H9 (cell line): ENCODE data around the gene FXYD7. TPM values are rescaled to one million over a fixed set of nuclear protein-coding genes. Genes with fewer than 3 reads are reported as not detected.

Experiments
- DNase-seq: peaks from one replicate; pipeline ENCODE4 v3.0.0-alpha.2; 2017
- H2AFZ ChIP-seq: one replicate; pipeline ENCODE4 v1.6.1; 2013; ENCODE audit warnings: mild to moderate bottlenecking, low read length, control low read depth, moderate library complexity
- H2AK5ac ChIP-seq: 2 replicates; pipeline ENCODE4 v1.6.1; 2013; ENCODE audit warnings: low read length, control low read depth, mixed read lengths; ENCODE audit not compliant: insufficient read length
- H2BK120ac ChIP-seq: one replicate; pipeline ENCODE4 v1.6.1; 2013; ENCODE audit warnings: low read depth, mild to moderate bottlenecking, low read length, control low read depth, inconsistent platforms; ENCODE audit not compliant: poor library complexity, severe bottlenecking
- H2BK12ac ChIP-seq: 2 replicates; pipeline ENCODE4 v1.6.1; 2013; ENCODE audit warnings: low read length, control low read depth, mixed read lengths, low read depth; ENCODE audit not compliant: insufficient read length
- H2BK15ac ChIP-seq: 2 replicates; pipeline ENCODE4 v1.6.1; 2013; ENCODE audit warnings: low read depth, low read length, control low read depth
- H2BK20ac ChIP-seq: one replicate; pipeline ENCODE4 v1.6.1; 2013; ENCODE audit warnings: low read depth, mild to moderate bottlenecking, low read length, control low read depth, inconsistent platforms; ENCODE audit not compliant: poor library complexity, severe bottlenecking
- H2BK5ac ChIP-seq: 2 replicates; pipeline ENCODE4 v1.6.1; 2013; ENCODE audit warnings: low read length, control low read depth, mixed read lengths; ENCODE audit not compliant: insufficient read length
- H3K14ac ChIP-seq: 2 replicates; pipeline ENCODE4 v1.6.1; 2013; ENCODE audit warnings: low read length, control low read depth; ENCODE audit not compliant: insufficient read depth
- H3K18ac ChIP-seq: 2 replicates; pipeline ENCODE4 v1.6.1; 2013; ENCODE audit warnings: low read depth, mild to moderate bottlenecking, mixed read lengths, low read length, control low read depth; ENCODE audit not compliant: insufficient read length
- H3K23ac ChIP-seq: 2 replicates; pipeline ENCODE4 v1.6.1; 2013; ENCODE audit warnings: low read length, control low read depth, mixed read lengths, low read depth; ENCODE audit not compliant: insufficient read length
- H3K23me2 ChIP-seq: 2 replicates; pipeline ENCODE4 v1.6.1; 2013; ENCODE audit warnings: low read depth, mild to moderate bottlenecking, mixed read lengths, low read length, control low read depth; ENCODE audit not compliant: insufficient read length, poor library complexity, severe bottlenecking
- H3K27ac ChIP-seq: 2 replicates; pipeline ENCODE4 v1.5.1; 2013; ENCODE audit warnings: low read length, control low read depth, mixed read lengths, low read depth; ENCODE audit not compliant: insufficient read length
- H3K27me3 ChIP-seq: 2 replicates; pipeline ENCODE4 v1.6.1; 2013; ENCODE audit warnings: low read length, control low read depth, inconsistent platforms; ENCODE audit not compliant: insufficient read depth
- H3K4ac ChIP-seq: 2 replicates; pipeline ENCODE4 v1.6.1; 2013; ENCODE audit warnings: low read depth, mild to moderate bottlenecking, control low read depth, inconsistent platforms, low read length, moderate library complexity
- H3K4me1 ChIP-seq: 2 replicates; pipeline ENCODE4 v1.6.1; 2013; ENCODE audit warnings: low read length, control low read depth, inconsistent platforms; ENCODE audit not compliant: insufficient read depth
- H3K4me2 ChIP-seq: 2 replicates; pipeline ENCODE4 v1.6.1; 2013; ENCODE audit warnings: low read length, control low read depth, mixed read lengths; ENCODE audit not compliant: insufficient read length, insufficient read depth
- H3K56ac ChIP-seq: 2 replicates; pipeline ENCODE4 v1.6.1; 2013; ENCODE audit warnings: low read depth, mild to moderate bottlenecking, mixed read lengths, low read length, control low read depth; ENCODE audit not compliant: insufficient read length
- H3K79me1 ChIP-seq: 2 replicates; pipeline ENCODE4 v1.6.1; 2013; ENCODE audit warnings: low read depth, mild to moderate bottlenecking, moderate library complexity, low read length, control low read depth, inconsistent platforms; ENCODE audit not compliant: insufficient read depth, poor library complexity, severe bottlenecking
- H3K79me2 ChIP-seq: 2 replicates; pipeline ENCODE4 v1.6.1; 2013; ENCODE audit warnings: low read length, control low read depth, inconsistent platforms; ENCODE audit not compliant: insufficient read depth
- H3K9ac ChIP-seq: 2 replicates; pipeline ENCODE4 v1.6.1; 2013; ENCODE audit warnings: low read length, control low read depth, mixed read lengths; ENCODE audit not compliant: insufficient read length; ENCODE audit errors: extremely low read depth
- H3K9me3 ChIP-seq: one replicate; pipeline ENCODE4 v1.6.1; 2013; ENCODE audit warnings: low read depth, low read length, inconsistent platforms; ENCODE audit not compliant: control insufficient read depth
- H3T11ph ChIP-seq: one replicate; pipeline ENCODE4 v1.6.1; 2013; ENCODE audit warnings: mild to moderate bottlenecking, low read length, control low read depth, inconsistent platforms
- H4K20me1 ChIP-seq: one replicate; pipeline ENCODE4 v1.6.1; 2013; ENCODE audit not compliant: control insufficient read depth, insufficient read length, insufficient read depth
- H4K5ac ChIP-seq: 2 replicates; pipeline ENCODE4 v1.6.1; 2013; ENCODE audit warnings: low read depth, mild to moderate bottlenecking, mixed read lengths, low read length, control low read depth; ENCODE audit not compliant: insufficient read length
- H4K8ac ChIP-seq: replicated peaks from 2 replicates; pipeline ENCODE4 v1.6.1; 2013; ENCODE audit warnings: low read length, control low read depth, mixed read lengths, low read depth; ENCODE audit not compliant: insufficient read length
- H4K91ac ChIP-seq: 2 replicates; pipeline ENCODE4 v1.6.1; 2013; ENCODE audit warnings: low read depth, mild to moderate bottlenecking, moderate library complexity, mixed read lengths, low read length, control low read depth; ENCODE audit not compliant: insufficient read length
- H3K27ac Mint-ChIP-seq, 3 experiments: 2 replicates in 2 of 3; 3 replicates in 1 of 3; pipeline ENCODE4 v1.8.0; 2020 to 2021; ENCODE audit warnings: mixed read lengths in 3 of 3, mild to moderate bottlenecking in 1 of 3, moderate library complexity in 1 of 3
- H3K27me3 Mint-ChIP-seq: 2 replicates; pipeline ENCODE4 v1.8.0; 2021; ENCODE audit warnings: low read depth, mild to moderate bottlenecking, moderate library complexity, mixed read lengths
- H3K36me3 Mint-ChIP-seq, 3 experiments: 2 replicates in 2 of 3; 3 replicates in 1 of 3; pipeline ENCODE4 v1.8.0; 2020 to 2021; ENCODE audit warnings: low read depth in 3 of 3, mixed read lengths in 3 of 3; ENCODE audit not compliant: insufficient read depth in 1 of 3
- H3K4me1 Mint-ChIP-seq, 2 experiments: 2 replicates each; pipeline ENCODE4 v1.8.0; 2020; ENCODE audit warnings: mixed read lengths in 2 of 2
- H3K4me3 Mint-ChIP-seq, 2 experiments: 2 replicates in 1 of 2; 3 replicates in 1 of 2; pipeline ENCODE4 v1.8.0; 2020 to 2021; ENCODE audit warnings: mild to moderate bottlenecking in 2 of 2, mixed read lengths in 2 of 2, moderate library complexity in 1 of 2
- H3K9me3 Mint-ChIP-seq, 2 experiments: 2 replicates in 1 of 2; 3 replicates in 1 of 2; pipeline ENCODE4 v1.8.0; 2020; ENCODE audit warnings: mild to moderate bottlenecking in 2 of 2, mixed read lengths in 2 of 2, moderate library complexity in 1 of 2
- CTCF ChIP-seq: fragments of 200-600 bp; sonication (generic); conservative IDR thresholded peaks from 3 replicates; pipeline ENCODE4 v1.8.0; 2021; ENCODE audit warnings: antibody characterized with exemption, mild to moderate bottlenecking
- WGBS: extraction: QIAGEN DNeasy Blood & Tissue Kit; methylation state at CpG from one replicate; pipeline ENCODE4 v1.1.7; 2013; ENCODE audit warnings: missing lambda C conversion rate, low lambda C conversion rate, mixed read lengths; ENCODE audit not compliant: insufficient read length; ENCODE audit errors: extremely low coverage; 5-methylcytosine and 5-hydroxymethylcytosine counted together
- total RNA-seq: library from RNA; stranded (reverse); gene quantifications from 2 replicates; pipeline ENCODE4 v1.2.1, GENCODE V29; 2021

FXYD7 gene
- total RNA-seq, 1 experiment from 2014 or later = 9.0 TPM

- no peaks in the 10 kb centered on the region for H3K27me3 ChIP-seq
- H3K4ac ChIP-seq = no peak overlapping the region
- no peaks in the 10 kb centered on the region for H3K79me2 ChIP-seq
- H3K9ac ChIP-seq = no peak overlapping the region
- no peak overlapping the region for H4K91ac ChIP-seq
- Mint-ChIP-seq H3K4me3 (no peak overlapping the region), H3K27me3 (no peaks in the 10 kb centered on the region; the same call in 1 of the 2 replicates), H3K27ac (no peak overlapping the region; a peak in 1 of 7 replicates), H3K36me3 (peaks cover 0 to 2% (median 0%) of the 10 kb centered on the region in 3 experiments; a peak in 2 of 7 replicates), H3K4me1 (peaks cover 4 to 7% of the 10 kb centered on the region in 2 experiments; a peak in 3 of 4 replicates), H3K9me3 (peaks cover 0 to 6% of the 10 kb centered on the region in 2 experiments; a peak in 3 of 5 replicates)
- H2AK5ac ChIP-seq = no peak overlapping the region
- no peak overlapping the region for H3K14ac ChIP-seq
- H3K79me1 ChIP-seq = no peaks in the 10 kb centered on the region
- H3K18ac ChIP-seq = no peak overlapping the region
- H2BK15ac ChIP-seq = no peak overlapping the region
- no peak for DNase-seq
- no peak overlapping the region for H2BK20ac ChIP-seq
- H3K56ac ChIP-seq = no peak overlapping the region
- no peak overlapping the region for H3T11ph ChIP-seq
- H4K8ac ChIP-seq = no peak overlapping the region
- H4K5ac ChIP-seq = no peak overlapping the region
- no peaks in the 10 kb centered on the region for H3K9me3 ChIP-seq
- H3K4me2 ChIP-seq = no peak overlapping the region
- H3K23ac ChIP-seq = no peak overlapping the region
- peaks cover 7% of the 10 kb centered on the region for H4K20me1 ChIP-seq
- no CpG with 5 or more reads among the region's 11 CpGs for WGBS
- no peak overlapping the region for H2AFZ ChIP-seq
- TF ChIP-seq CTCF = no peak
- no peak overlapping the region for H2BK5ac ChIP-seq
- no peaks in the 10 kb centered on the region for H3K4me1 ChIP-seq
- H3K23me2 ChIP-seq = no peaks in the 10 kb centered on the region
- H2BK12ac ChIP-seq = no peak overlapping the region
- no peak overlapping the region for H3K27ac ChIP-seq
- H2BK120ac ChIP-seq = no peak overlapping the region
Measured at GRCh38 chr19:35104361-35104760, 38.7 kb upstream of the FXYD7 start.
